Measurements from ENCODE around the gene BAIAP2L1.

DNA sequence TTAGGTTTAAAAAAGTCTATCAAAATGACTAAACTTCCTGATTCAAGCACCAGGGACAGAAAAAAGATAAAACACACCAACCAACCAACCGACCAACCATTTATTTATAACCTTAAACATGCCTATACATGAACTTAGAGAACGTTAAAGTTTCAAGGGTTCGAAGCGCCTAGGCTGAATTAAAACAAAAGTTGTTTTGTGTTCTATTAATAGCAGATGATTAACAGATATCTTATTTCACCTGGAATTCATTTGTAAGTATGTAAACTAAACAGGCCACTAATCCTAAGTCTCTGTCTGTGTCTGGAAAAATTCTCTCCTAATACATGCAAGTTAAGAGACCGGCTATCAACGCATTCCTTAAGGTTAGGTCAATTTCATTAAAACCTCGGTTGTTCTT, 1.4 kb downstream of the BAIAP2L1 start:
- no peak for TF ChIP-seq POLR2A (IDR thresholded peaks at IDR 0.05)
- TF ChIP-seq, protein P1, sequence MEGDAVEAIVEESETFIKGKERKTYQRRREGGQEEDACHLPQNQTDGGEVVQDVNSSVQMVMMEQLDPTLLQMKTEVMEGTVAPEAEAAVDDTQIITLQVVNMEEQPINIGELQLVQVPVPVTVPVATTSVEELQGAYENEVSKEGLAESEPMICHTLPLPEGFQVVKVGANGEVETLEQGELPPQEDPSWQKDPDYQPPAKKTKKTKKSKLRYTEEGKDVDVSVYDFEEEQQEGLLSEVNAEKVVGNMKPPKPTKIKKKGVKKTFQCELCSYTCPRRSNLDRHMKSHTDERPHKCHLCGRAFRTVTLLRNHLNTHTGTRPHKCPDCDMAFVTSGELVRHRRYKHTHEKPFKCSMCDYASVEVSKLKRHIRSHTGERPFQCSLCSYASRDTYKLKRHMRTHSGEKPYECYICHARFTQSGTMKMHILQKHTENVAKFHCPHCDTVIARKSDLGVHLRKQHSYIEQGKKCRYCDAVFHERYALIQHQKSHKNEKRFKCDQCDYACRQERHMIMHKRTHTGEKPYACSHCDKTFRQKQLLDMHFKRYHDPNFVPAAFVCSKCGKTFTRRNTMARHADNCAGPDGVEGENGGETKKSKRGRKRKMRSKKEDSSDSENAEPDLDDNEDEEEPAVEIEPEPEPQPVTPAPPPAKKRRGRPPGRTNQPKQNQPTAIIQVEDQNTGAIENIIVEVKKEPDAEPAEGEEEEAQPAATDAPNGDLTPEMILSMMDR (IDR thresholded peaks at IDR 0.05) = no peak
